Testis (tissue), 2 donors: ENCODE data around the gene HTR4.

Source experiments
- CTCF ChIP-seq, 3 experiments: fragments of 450-650 bp in 2 of 3; fragments of 200-600 bp in 1 of 3; sonication (generic) in 1 of 3; IDR thresholded peaks; one replicate each; pipeline ENCODE4 v1.5.1; 2016 to 2019; ENCODE audit warnings: antibody characterized with exemption in 3 of 3, mild to moderate bottlenecking in 2 of 3, moderate library complexity in 1 of 3
- POLR2A ChIP-seq: fragments of 450-650 bp; IDR thresholded peaks from one replicate; pipeline ENCODE4 v1.6.1; 2017; ENCODE audit warnings: antibody characterized with exemption, mild to moderate bottlenecking, moderate library complexity

DNA sequence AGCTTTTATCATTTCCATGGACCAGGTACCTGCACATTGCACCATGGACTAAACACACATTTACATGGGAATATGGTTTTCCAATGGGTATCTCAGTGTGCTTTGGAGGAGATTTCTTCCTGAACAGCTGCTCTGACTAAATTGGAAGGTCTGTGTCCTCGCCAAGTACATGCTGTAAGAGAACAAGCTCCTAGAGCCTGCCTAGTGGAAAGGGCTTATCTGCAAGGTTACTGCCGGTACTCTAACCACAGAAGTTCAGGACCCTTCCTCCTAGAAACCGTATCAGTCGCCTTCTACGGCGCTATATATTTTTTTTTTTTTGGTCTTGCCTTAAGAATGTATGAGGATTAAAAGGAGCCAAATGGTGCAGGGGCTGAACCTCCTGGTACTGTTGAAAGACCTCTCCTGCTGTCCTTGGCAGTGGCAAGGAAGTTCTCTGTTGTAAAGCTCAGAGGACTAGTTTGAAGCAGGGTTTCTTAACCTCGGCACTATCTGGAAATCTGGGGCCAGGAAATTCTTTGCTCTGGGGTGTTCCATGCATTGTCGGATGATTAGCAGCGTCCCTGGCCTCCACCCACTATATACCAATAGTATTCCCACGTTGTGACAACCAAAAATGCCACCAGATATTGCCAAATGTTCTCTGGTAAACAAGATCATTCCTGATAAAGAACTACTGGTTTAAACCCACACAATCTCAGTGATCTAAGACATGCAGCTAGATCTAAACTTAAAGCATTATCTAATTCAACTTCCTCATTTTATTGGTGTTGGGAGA, 163.1 kb downstream of the HTR4 start:
- TF ChIP-seq CTCF (IDR thresholded peaks at IDR 0.05) (no peak), POLR2A (no peak)
